ENCODE measurements around the gene TTC28.

The TTC28 gene

GRCh38 chr22:28008056-28008455, 671.6 kb downstream of the TTC28 start:
- DNase-seq (ENCODE audit: low read depth): no peak
- no peak for TF ChIP-seq CTCF (IDR thresholded peaks at IDR 0.05; ENCODE audit: insufficient read depth, low read depth, low read length, missing control alignments)
- H3K4me3 ChIP-seq (ENCODE audit: low read length): no peak overlapping the region

GRCh38 chr22:28006271-28006670, 673.4 kb downstream of the TTC28 start:
- H3K4me3 ChIP-seq (ENCODE audit: low read length): no peak overlapping the region
- no peak for DNase-seq (ENCODE audit: low read depth)
- TF ChIP-seq CTCF (IDR thresholded peaks at IDR 0.05; ENCODE audit: insufficient read depth, low read depth, low read length, missing control alignments): no peak

GRCh38 chr22:28005513-28005912, 674.1 kb downstream of the TTC28 start:
- TF ChIP-seq CTCF (IDR thresholded peaks at IDR 0.05; ENCODE audit: insufficient read depth, low read depth, low read length, missing control alignments): no peak
- no peak overlapping the region for H3K4me3 ChIP-seq (ENCODE audit: low read length)
- DNase-seq (ENCODE audit: low read depth): no peak

- TF ChIP-seq CTCF (IDR thresholded peaks at IDR 0.05; ENCODE audit: insufficient read depth, low read depth, low read length, missing control alignments): no peak
- no peak for DNase-seq (ENCODE audit: low read depth)
- no peak overlapping the region for H3K4me3 ChIP-seq (ENCODE audit: low read length)
These were observed 675.6 kb downstream of the TTC28 start for GRCh38 chr22:28004021-28004420.

GRCh38 chr22:28002863-28003565, 676.6 kb downstream of the TTC28 start:
- TF ChIP-seq CTCF (IDR thresholded peaks at IDR 0.05; ENCODE audit: insufficient read depth, low read depth, low read length, missing control alignments): no peak
- no peak overlapping the region for H3K4me3 ChIP-seq (ENCODE audit: low read length)
- DNase-seq (ENCODE audit: low read depth): peak; percentile 75

GRCh38 chr22:28002181-28002700, 677.4 kb downstream of the TTC28 start:
- no peak overlapping the region for H3K4me3 ChIP-seq (ENCODE audit: low read length)
- no peak for TF ChIP-seq CTCF (IDR thresholded peaks at IDR 0.05; ENCODE audit: insufficient read depth, low read depth, low read length, missing control alignments)
- no peak for DNase-seq (ENCODE audit: low read depth)
